Large intestine (tissue), 3 donors: ENCODE measurements around the gene ABL1. TPM values are rescaled to one million over a fixed set of nuclear protein-coding genes. Genes with fewer than 3 reads are reported as not detected.
"Not testable (repeated sequence)": the region's sequence is repeated elsewhere in the genome, so short reads cannot be mapped to it uniquely, and the experiment has no call there.

Source experiments
- DNase-seq, 2 donors: peaks; one replicate each; pipeline versions ENCODE4 v3.0.0 to v3.0.0-alpha.2; 2013
- H3K27ac ChIP-seq: one replicate; pipeline ENCODE4 v1.5.1; 2013; ENCODE audit warnings: low read length
- H3K27me3 ChIP-seq: 2 replicates; pipeline ENCODE4 v1.6.1; 2013; ENCODE audit warnings: low read length; ENCODE audit not compliant: control insufficient read depth, insufficient read depth
- H3K36me3 ChIP-seq: 2 replicates; pipeline ENCODE4 v1.6.1; 2013; ENCODE audit warnings: low read length; ENCODE audit not compliant: control insufficient read depth, insufficient read depth
- H3K4me1 ChIP-seq: one replicate; pipeline ENCODE4 v1.6.1; 2013; ENCODE audit warnings: low read length; ENCODE audit not compliant: control insufficient read depth, insufficient read depth
- H3K4me3 ChIP-seq: one replicate; pipeline ENCODE4 v1.5.1; 2013; ENCODE audit warnings: low read length
- H3K9me3 ChIP-seq: one replicate; pipeline ENCODE4 v1.6.1; 2013; ENCODE audit warnings: mild to moderate bottlenecking, low read depth, low read length, moderate library complexity; ENCODE audit not compliant: control insufficient read depth
- WGBS: methylation state at CpG from one replicate; pipeline ENCODE4 v1.1.5; 2013; ENCODE audit warnings: low lambda C conversion rate; ENCODE audit not compliant: insufficient coverage; 5-methylcytosine and 5-hydroxymethylcytosine counted together
- polyA plus RNA-seq: library from polyadenylated mRNA; unstranded; fragments of 120-200 nt; gene quantifications from one replicate; pipeline ENCODE4 v1.2.1, GENCODE V29; 2013

Gene ABL1
- polyA plus RNA-seq, 1 donor = 50.9 TPM

DNA sequence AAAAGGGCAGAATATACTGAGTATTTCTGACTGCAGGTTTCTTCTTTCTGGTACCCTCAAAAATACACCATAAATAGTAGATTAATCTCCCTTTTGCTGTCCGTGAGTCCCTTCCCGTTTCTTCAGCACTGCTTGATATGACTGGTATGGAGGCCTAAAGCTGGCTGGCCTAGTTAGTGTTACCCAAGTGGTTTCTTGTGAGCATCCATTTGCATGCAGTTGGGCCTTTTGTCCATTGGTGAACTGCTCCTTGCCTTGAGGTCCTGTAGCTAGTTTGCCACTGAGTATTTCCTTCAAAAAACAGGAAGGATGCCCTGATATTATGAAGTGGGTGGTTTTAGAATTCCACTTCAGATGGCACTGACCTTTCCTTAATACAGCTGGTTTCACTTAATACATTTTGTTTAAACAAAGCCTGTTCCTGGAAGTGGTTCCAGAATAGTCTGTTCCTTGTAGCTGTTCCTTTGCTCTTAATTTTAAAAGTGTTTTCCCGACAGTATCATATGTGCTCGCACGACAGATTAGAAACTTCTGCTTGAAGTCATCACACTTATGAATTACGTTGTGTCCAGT lies 40.0 kb upstream of the ABL1 start:
- Histone ChIP-seq H3K36me3 (no peaks in the 10 kb centered on the region), H3K27ac (no peak overlapping the region), H3K4me1 (no peaks in the 10 kb centered on the region), H3K4me3 (no peak overlapping the region), H3K27me3 (no peaks in the 10 kb centered on the region), H3K9me3 (no peaks in the 10 kb centered on the region)
- no CpG with 5 or more reads among the region's 6 CpGs for WGBS
- DNase-seq = no peak

DNA sequence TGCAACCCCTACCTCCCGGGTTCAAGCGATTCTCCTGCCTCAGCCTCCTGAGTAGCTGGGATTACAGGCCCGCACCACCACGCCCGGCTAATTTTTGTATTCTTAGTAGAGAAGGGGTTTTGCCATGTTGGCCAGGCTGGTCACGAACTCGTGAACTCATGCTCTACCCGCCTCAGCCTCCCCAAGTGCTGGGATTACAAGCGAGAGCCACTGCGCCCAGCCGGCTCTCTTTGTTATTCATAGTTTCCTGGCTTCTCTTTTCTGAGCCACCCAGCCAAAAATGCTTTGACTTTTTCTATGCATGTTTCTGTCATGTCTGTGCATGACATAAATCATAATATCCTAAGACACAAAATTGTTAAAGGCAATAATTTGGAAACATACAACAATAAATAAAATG lies 31.9 kb upstream of the ABL1 start:
- not testable (repeated sequence) for H3K27me3 ChIP-seq, H3K27ac ChIP-seq, H3K9me3 ChIP-seq, H3K4me1 ChIP-seq, DNase-seq, H3K36me3 ChIP-seq, H3K4me3 ChIP-seq
- WGBS = no CpG with 5 or more reads among the region's 11 CpGs

DNA sequence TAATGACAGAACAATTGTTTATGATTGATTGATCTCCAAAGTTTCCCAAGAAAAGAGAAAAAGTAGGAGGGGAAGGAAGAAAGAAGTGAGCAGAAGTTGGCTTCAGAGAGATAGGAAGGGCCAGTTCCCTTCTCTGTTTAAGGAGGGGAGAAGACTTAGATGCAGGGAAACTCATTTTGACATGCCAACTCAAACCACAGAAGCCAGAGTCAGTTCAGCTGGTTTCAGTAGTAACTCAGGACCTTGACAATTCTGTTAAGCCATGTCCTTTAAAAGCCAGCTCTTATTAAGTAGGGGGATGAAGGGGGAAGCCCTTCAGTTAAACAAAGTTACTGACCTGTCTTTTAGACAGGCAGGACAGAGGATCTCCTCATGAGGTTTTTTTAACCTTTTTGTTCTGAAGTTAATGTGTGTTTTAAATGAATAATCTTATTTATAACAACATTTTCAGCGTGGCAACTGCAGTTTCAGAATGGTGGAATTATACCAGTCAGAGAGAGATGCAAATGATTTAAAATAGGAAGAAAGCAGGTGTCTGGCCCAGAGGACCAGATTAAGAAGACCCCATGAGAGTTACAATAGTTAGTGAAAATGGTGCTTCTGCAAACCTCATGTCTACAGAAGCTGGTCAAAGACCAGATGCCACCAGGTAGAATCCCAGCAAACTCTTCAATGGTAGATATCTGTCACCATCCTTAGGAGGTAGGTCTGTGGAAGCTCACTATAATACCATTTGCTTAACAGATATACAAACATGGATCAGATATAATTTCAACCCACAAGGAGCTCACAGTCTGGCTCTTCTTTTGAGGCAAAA lies 29.3 kb upstream of the ABL1 start:
- no CpG with 5 or more reads among the region's 1 CpG for WGBS
- DNase-seq = no peak
- Histone ChIP-seq H3K27ac (no peak overlapping the region), H3K4me3 (no peak overlapping the region), H3K9me3 (peaks cover 9% of the 10 kb centered on the region), H3K27me3 (no peaks in the 10 kb centered on the region), H3K36me3 (no peaks in the 10 kb centered on the region), H3K4me1 (no peaks in the 10 kb centered on the region)

DNA sequence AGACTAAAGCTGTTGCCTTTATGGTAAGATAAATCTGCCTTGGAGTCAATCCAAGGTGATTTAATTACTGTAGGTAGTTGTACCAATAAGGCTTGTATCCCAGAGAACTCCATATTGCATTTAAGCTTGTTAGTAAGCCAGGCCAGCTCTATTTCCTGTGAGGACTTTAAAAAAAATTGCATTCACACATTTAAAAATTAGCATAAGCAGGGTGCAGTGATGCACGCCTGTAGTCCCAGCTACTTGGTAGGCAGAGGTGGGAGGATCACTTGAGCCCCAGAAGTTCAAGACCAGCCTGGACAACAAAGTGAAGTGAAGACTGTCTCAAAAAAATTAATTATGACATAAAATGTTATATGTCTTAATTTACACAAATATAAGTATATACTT lies 28.7 kb upstream of the ABL1 start:
- Histone ChIP-seq H3K27ac (no peak overlapping the region), H3K27me3 (no peaks in the 10 kb centered on the region), H3K9me3 (peaks cover 10% of the 10 kb centered on the region), H3K4me1 (no peaks in the 10 kb centered on the region), H3K4me3 (no peak overlapping the region), H3K36me3 (no peaks in the 10 kb centered on the region)
- no CpG with 5 or more reads among the region's 1 CpG for WGBS
- DNase-seq = no peak

DNA sequence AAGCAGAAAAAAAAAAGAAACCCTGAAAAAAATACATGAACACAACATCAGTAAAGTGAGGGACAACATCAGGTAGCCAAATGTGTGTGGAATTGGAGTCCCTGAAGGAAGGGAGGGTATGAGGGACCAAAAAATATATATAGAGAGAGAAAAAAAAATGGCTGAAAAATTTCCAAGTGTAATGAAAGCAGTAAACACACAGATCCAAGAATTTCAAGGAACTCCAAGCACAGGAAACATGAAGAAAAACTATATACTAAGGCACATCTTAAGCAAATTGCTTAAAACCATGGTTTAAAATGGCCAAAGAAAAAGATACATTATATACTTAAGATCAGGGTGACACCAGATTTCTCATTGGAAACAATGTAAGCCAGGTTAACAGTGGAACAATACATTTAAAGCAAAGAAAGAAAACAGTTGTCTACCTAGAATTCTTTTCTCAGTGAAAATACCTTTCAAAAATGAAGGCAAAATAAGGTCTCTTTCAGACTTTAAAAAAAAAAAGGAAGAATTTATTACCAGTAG lies 24.4 kb upstream of the ABL1 start:
- Histone ChIP-seq H3K27me3 (no peaks in the 10 kb centered on the region), H3K9me3 (peaks cover 10% of the 10 kb centered on the region), H3K36me3 (no peaks in the 10 kb centered on the region), H3K27ac (no peak overlapping the region), H3K4me3 (no peak overlapping the region), H3K4me1 (no peaks in the 10 kb centered on the region)
- no peak for DNase-seq

DNA sequence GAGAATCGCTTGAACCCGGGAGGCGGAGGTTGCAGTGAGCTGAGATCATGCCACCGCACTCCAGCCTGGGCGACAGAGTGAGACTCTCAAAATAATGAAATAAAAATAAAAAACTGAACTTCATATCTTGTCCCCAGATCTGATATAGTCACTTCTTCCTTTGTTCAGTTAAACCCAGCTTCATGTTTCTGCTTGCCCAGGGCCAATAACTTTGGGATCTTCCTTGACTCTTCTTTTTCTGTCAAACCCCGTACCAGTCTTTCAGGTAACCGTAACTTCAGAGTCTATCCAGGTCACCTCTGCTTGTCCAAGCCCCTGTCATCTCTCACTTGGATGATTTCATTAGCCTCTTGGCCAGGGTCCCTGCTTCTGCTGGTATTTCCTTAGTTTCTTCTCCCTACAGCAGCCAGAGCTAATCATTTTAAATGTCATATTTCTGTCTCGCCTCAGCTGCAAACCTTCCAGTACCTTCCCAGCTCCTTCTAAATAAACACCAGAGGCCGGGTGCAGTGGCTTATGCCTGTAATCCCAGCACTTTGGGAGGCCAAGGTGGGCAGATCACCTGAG lies 19.7 kb upstream of the ABL1 start:
- H3K27me3 ChIP-seq = no peaks in the 10 kb centered on the region
- WGBS = 80% methylated on average over 1 of the region's 9 CpGs
- no peaks in the 10 kb centered on the region for H3K4me1 ChIP-seq
- H3K9me3 ChIP-seq = peaks cover 5% of the 10 kb centered on the region
- H3K4me3 ChIP-seq = no peak overlapping the region
- no peak overlapping the region for H3K27ac ChIP-seq
- H3K36me3 ChIP-seq = no peaks in the 10 kb centered on the region
- no peak for DNase-seq

DNA sequence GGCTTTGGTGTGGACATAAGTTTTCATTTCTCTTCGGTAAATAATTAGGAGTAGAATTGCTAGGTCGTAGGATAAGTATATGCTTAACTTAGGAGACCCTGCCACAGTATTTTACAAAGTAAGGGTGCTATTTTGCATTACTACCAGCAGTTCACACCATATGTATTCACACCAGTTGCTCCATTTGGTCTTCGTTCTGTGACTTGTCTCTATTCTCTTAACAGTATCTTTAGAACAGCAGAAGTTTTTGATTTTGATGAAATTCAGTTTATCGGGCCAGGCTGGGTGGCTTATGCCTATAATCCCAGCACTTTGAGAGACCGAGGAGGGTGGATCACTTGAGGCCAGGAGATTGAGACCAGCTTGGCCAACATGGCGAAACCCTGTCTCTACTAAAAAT lies 17.1 kb upstream of the ABL1 start:
- Histone ChIP-seq H3K27me3 (no peaks in the 10 kb centered on the region), H3K36me3 (no peaks in the 10 kb centered on the region), H3K27ac (no peak overlapping the region), H3K4me1 (no peaks in the 10 kb centered on the region), H3K9me3 (no peaks in the 10 kb centered on the region), H3K4me3 (no peak overlapping the region)
- WGBS = no CpG with 5 or more reads among the region's 6 CpGs
- DNase-seq = no peak

DNA sequence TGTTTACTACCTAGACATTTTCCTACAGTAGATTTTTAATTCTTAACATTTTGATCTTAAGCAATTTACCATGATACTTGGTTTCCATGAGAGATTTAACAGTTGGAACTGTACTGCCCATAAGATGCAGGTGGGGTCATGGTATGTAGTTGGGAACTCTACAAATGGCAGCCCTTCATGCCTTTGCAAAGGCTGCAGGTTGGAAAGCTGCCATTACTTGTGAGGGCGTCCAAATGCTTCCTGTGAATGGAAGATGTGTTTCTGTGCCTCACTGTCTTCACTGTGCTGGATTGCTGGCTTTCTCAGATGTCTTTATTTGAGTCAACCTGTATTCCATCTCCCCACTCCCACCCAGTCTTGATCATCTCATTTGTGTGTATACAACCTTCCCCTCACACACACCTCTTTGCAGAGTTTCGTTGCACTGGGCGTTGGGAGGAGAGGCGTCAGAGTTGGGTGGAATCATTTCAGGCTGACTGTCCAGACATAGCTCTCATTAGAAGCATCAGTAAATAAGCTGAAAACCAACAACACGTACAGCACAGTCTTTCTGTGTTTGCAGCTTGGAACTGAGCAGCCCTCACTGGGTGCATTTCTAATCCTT lies 14.8 kb upstream of the ABL1 start:
- no peak overlapping the region for H3K4me3 ChIP-seq
- H3K27me3 ChIP-seq = no peaks in the 10 kb centered on the region
- no CpG with 5 or more reads among the region's 5 CpGs for WGBS
- DNase-seq = no peak
- no peaks in the 10 kb centered on the region for H3K36me3 ChIP-seq
- H3K27ac ChIP-seq = no peak overlapping the region
- H3K9me3 ChIP-seq = no peaks in the 10 kb centered on the region
- H3K4me1 ChIP-seq = peaks cover 18% of the 10 kb centered on the region

DNA sequence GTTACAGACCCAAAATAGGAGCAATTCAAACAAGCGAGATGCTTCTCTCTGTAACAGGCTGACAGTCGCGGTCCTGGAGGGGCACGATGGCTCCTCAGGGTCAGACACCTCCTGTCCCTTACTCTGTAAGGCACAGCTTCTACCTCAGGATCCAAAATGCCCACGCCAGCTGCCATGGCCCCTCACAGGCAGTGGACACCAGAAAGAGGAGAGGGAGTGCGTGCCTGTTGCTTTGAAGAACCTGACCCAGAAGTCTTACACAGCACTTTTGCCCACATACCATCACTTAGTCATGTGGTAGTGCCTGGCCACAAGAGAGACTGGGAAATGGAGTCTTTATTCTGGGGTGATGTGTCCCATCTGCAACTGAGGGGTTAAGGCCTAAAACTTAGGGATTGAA lies 11.6 kb upstream of the ABL1 start:
- Histone ChIP-seq H3K4me3 (no peak overlapping the region), H3K36me3 (no peaks in the 10 kb centered on the region), H3K4me1 (peaks cover 29% of the 10 kb centered on the region), H3K27me3 (no peaks in the 10 kb centered on the region), H3K27ac (peak overlapping the region; percentile 50), H3K9me3 (no peaks in the 10 kb centered on the region)
- WGBS = no CpG with 5 or more reads among the region's 6 CpGs
- DNase-seq = peak in 1 of 2 donors; percentile 24

DNA sequence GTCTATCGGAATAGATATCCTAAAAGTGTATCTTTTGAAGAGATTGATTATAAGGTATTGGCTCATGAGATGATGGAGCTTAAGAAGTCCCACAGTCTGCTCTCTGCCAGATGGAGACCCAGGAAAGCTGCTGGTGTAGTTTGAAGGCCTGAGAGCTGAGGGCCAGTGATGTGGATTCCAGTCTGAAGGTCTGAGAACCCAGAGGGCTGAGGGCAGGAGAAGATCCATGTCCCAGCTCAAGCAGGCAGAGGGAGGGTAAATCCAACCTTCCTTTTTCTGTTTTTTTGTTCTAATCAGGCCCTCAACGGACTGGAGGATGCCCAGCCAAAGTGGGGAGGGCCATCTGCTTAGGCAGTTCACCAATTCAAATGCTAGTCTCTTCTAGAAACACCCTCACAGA lies 11.0 kb upstream of the ABL1 start:
- Histone ChIP-seq H3K9me3 (peaks cover 2% of the 10 kb centered on the region), H3K4me1 (peaks cover 29% of the 10 kb centered on the region), H3K27ac (peak overlapping the region; percentile 50), H3K27me3 (no peaks in the 10 kb centered on the region), H3K36me3 (no peaks in the 10 kb centered on the region), H3K4me3 (no peak overlapping the region)
- no peak for DNase-seq
- WGBS = no CpG with 5 or more reads among the region's 2 CpGs
